HG02943 (cell line): ENCODE data around the gene MUC20.
"Not testable (repeated sequence)": the region's sequence is repeated elsewhere in the genome, so short reads cannot be mapped to it uniquely, and the experiment has no call there.

Experiments used
- ATAC-seq: cut with Tn5 transposase; IDR thresholded peaks from one replicate; pipeline ENCODE4 v1.9.1; 2021; ENCODE audit warnings: mild to moderate bottlenecking, low read depth, moderate library complexity; ENCODE audit not compliant: unreplicated experiment

The MUC20 gene

GRCh38 chr3:195725916-195726740, 5.3 kb downstream of the MUC20 start:
- ATAC-seq: not testable (repeated sequence)

GRCh38 chr3:195727606-195728195, 6.9 kb downstream of the MUC20 start:
- ATAC-seq: no peak

GRCh38 chr3:195728789-195729188, 8.0 kb downstream of the MUC20 start:
- ATAC-seq: not testable (repeated sequence)

- ATAC-seq: no peak
These were observed 8.9 kb downstream of the MUC20 start for GRCh38 chr3:195729476-195730251.

- no peak for ATAC-seq
These were observed 10.7 kb downstream of the MUC20 start for GRCh38 chr3:195731356-195731905.

GRCh38 chr3:195732940-195733339, 12.2 kb downstream of the MUC20 start:
- ATAC-seq: no peak

- no peak for ATAC-seq
These were observed 14.4 kb downstream of the MUC20 start for GRCh38 chr3:195735036-195735695.

- ATAC-seq: no peak
These were observed 16.2 kb downstream of the MUC20 start for GRCh38 chr3:195736866-195737490.

- ATAC-seq: not testable (repeated sequence)
These were observed 17.0 kb downstream of the MUC20 start for GRCh38 chr3:195737782-195738181.

GRCh38 chr3:195738274-195739044, 17.7 kb downstream of the MUC20 start:
- ATAC-seq: no peak

- ATAC-seq: no peak
These were observed 18.9 kb downstream of the MUC20 start for GRCh38 chr3:195739561-195740111.

GRCh38 chr3:195744437-195744836, 23.7 kb downstream of the MUC20 start:
- ATAC-seq: no peak

- no peak for ATAC-seq
These were observed 25.6 kb downstream of the MUC20 start for GRCh38 chr3:195746346-195746745.

- ATAC-seq: no peak
These were observed 26.0 kb downstream of the MUC20 start for GRCh38 chr3:195746751-195747150.

GRCh38 chr3:195748661-195749060, 27.9 kb downstream of the MUC20 start:
- no peak for ATAC-seq

- ATAC-seq: not testable (repeated sequence)
These were observed 28.3 kb downstream of the MUC20 start for GRCh38 chr3:195749101-195749500.

GRCh38 chr3:195750797-195751520, 30.2 kb downstream of the MUC20 start:
- ATAC-seq: no peak

- ATAC-seq: no peak
These were observed 30.8 kb downstream of the MUC20 start for GRCh38 chr3:195751560-195751959.
